ENCODE data around the gene ILDR2.

DNA sequence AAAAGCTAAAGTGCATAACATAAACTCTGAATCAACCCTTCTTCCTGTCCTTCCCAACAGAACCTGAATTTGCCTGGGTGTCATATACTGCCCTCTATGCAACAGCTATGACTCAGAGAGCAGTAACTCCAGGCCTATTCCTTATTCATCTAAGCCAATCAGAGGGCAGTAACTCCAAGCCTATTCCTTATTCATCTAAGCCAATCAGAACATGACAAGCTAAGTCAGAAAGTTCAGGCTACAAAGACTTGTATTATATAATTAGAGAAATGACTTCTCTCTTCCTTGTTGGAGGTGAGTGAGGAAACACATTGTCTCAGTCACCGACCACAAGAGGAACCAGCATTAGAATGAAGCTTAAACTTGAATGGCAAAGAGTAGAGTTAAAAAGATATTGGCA is 73.1 kb downstream of the ILDR2 start:
- TF ChIP-seq EZH2 (IDR thresholded peaks at IDR 0.05; ENCODE audit: insufficient read depth, poor library complexity, severe bottlenecking), result no peak
- no peak for TF ChIP-seq EZH2phosphoT487 (IDR thresholded peaks at IDR 0.05; ENCODE audit: insufficient read depth, low read depth)

All from GM23248 (cell line).